ENCODE results near the gene CTSA.

CTSA gene

GRCh38 chr20:45843506-45843905 lies 47.6 kb upstream of the CTSA start:
- TF ChIP-seq EP300 (IDR thresholded peaks at IDR 0.05; ENCODE audit: borderline replicate concordance): no peak
- TF ChIP-seq TEAD4 (IDR thresholded peaks at IDR 0.05): no peak
- TF ChIP-seq USF1 (IDR thresholded peaks at IDR 0.05): no peak
- no peak for TF ChIP-seq CREB1 (IDR thresholded peaks at IDR 0.05; ENCODE audit: low read depth)
- no peak for TF ChIP-seq TCF12 (IDR thresholded peaks at IDR 0.05; ENCODE audit: low read depth)
- no peak for TF ChIP-seq REST (IDR thresholded peaks at IDR 0.05; ENCODE audit: low read depth)
- no peak for TF ChIP-seq CEBPB (IDR thresholded peaks at IDR 0.05)
- TF ChIP-seq RAD21 (IDR thresholded peaks at IDR 0.05; ENCODE audit: low read depth): no peak

GRCh38 chr20:45845452-45845851 lies 45.7 kb upstream of the CTSA start:
- TF ChIP-seq CEBPB (IDR thresholded peaks at IDR 0.05) (no peak), TCF12 (IDR thresholded peaks at IDR 0.05; ENCODE audit: low read depth) (no peak), ZBTB7A (IDR thresholded peaks at IDR 0.05; ENCODE audit: low read depth) (no peak), REST (IDR thresholded peaks at IDR 0.05; ENCODE audit: low read depth) (no peak)

- no peak for TF ChIP-seq NFIC (IDR thresholded peaks at IDR 0.05)
- no peak for TF ChIP-seq CEBPB (IDR thresholded peaks at IDR 0.05)
- no peak for TF ChIP-seq EP300 (IDR thresholded peaks at IDR 0.05; ENCODE audit: borderline replicate concordance)
- TF ChIP-seq MAX (IDR thresholded peaks at IDR 0.05): no peak
- no peak for TF ChIP-seq EGR1 (IDR thresholded peaks at IDR 0.05)
- no peak for TF ChIP-seq TCF12 (IDR thresholded peaks at IDR 0.05; ENCODE audit: low read depth)
- TF ChIP-seq TEAD4 (IDR thresholded peaks at IDR 0.05): no peak
- TF ChIP-seq FOXM1 (IDR thresholded peaks at IDR 0.05; ENCODE audit: borderline replicate concordance, low read depth): no peak
- TF ChIP-seq USF1 (IDR thresholded peaks at IDR 0.05): no peak
- TF ChIP-seq RAD21 (IDR thresholded peaks at IDR 0.05; ENCODE audit: low read depth): no peak
- no peak for TF ChIP-seq ZBTB7A (IDR thresholded peaks at IDR 0.05; ENCODE audit: low read depth)
- TF ChIP-seq REST (IDR thresholded peaks at IDR 0.05; ENCODE audit: low read depth): no peak
- no peak for TF ChIP-seq TAF1 (IDR thresholded peaks at IDR 0.05; ENCODE audit: low read depth)
- no peak for TF ChIP-seq CREB1 (IDR thresholded peaks at IDR 0.05; ENCODE audit: low read depth)
- no peak for TF ChIP-seq YY1 (IDR thresholded peaks at IDR 0.05; ENCODE audit: low read depth)
Measured at GRCh38 chr20:45848421-45848820, 42.7 kb upstream of the CTSA start.

- TF ChIP-seq REST (IDR thresholded peaks at IDR 0.05; ENCODE audit: low read depth): no peak
- TF ChIP-seq ZBTB7A (IDR thresholded peaks at IDR 0.05; ENCODE audit: low read depth): no peak
- no peak for TF ChIP-seq TEAD4 (IDR thresholded peaks at IDR 0.05)
- no peak for TF ChIP-seq TAF1 (IDR thresholded peaks at IDR 0.05; ENCODE audit: low read depth)
- TF ChIP-seq NFIC (IDR thresholded peaks at IDR 0.05): no peak
- no peak for TF ChIP-seq CEBPB (IDR thresholded peaks at IDR 0.05)
- TF ChIP-seq EGR1 (IDR thresholded peaks at IDR 0.05): no peak
- no peak for TF ChIP-seq USF1 (IDR thresholded peaks at IDR 0.05)
- no peak for TF ChIP-seq RAD21 (IDR thresholded peaks at IDR 0.05; ENCODE audit: low read depth)
- TF ChIP-seq YY1 (IDR thresholded peaks at IDR 0.05; ENCODE audit: low read depth): no peak
- TF ChIP-seq EP300 (IDR thresholded peaks at IDR 0.05; ENCODE audit: borderline replicate concordance): no peak
- TF ChIP-seq CREB1 (IDR thresholded peaks at IDR 0.05; ENCODE audit: low read depth): no peak
- no peak for TF ChIP-seq TCF12 (IDR thresholded peaks at IDR 0.05; ENCODE audit: low read depth)
Measured at GRCh38 chr20:45848969-45849582, 42.1 kb upstream of the CTSA start.

All from Ishikawa (cell line).